NT2/D1 (cell line): ENCODE measurements around the gene PPM1N.

ENCODE experiments used
- DNase-seq: peaks from one replicate; pipeline ENCODE4 v3.0.0-alpha.2; 2011; ENCODE audit warnings: low read depth, low spot score
- H3K27me3 ChIP-seq: 2 replicates; pipeline ENCODE4 v1.6.0; 2011; ENCODE audit warnings: mild to moderate bottlenecking; ENCODE audit not compliant: insufficient read length, insufficient read depth
- H3K36me3 ChIP-seq: 2 replicates; pipeline ENCODE4 v1.6.1; 2011; ENCODE audit warnings: mild to moderate bottlenecking, low read length, mixed read lengths; ENCODE audit not compliant: insufficient read depth, insufficient read length
- H3K4me1 ChIP-seq: 2 replicates; pipeline ENCODE4 v1.5.1; 2011; ENCODE audit not compliant: insufficient read depth, insufficient read length
- H3K4me3 ChIP-seq: 2 replicates; pipeline ENCODE4 v1.5.1; 2011; ENCODE audit warnings: low read depth; ENCODE audit not compliant: insufficient read length
- H3K9ac ChIP-seq: 2 replicates; pipeline ENCODE4 v1.6.0; 2011; ENCODE audit warnings: low read depth; ENCODE audit not compliant: insufficient read length
- H3K9me3 ChIP-seq: 2 replicates; pipeline ENCODE4 v1.5.1; 2011; ENCODE audit warnings: mild to moderate bottlenecking, low read length; ENCODE audit not compliant: insufficient read depth
- SUZ12 ChIP-seq: IDR thresholded peaks from 2 replicates; pipeline ENCODE4 v1.6.1; 2011; ENCODE audit not compliant: insufficient read length, insufficient read depth; ENCODE audit errors: extremely low read depth
- YY1 ChIP-seq: IDR thresholded peaks from 2 replicates; pipeline ENCODE4 v1.6.1; 2011; ENCODE audit not compliant: insufficient read length, insufficient read depth
- ZNF274 ChIP-seq: IDR thresholded peaks from 2 replicates; pipeline ENCODE4 v1.6.1; 2011; ENCODE audit warnings: mild to moderate bottlenecking, low read depth, low read length

The PPM1N gene

DNA sequence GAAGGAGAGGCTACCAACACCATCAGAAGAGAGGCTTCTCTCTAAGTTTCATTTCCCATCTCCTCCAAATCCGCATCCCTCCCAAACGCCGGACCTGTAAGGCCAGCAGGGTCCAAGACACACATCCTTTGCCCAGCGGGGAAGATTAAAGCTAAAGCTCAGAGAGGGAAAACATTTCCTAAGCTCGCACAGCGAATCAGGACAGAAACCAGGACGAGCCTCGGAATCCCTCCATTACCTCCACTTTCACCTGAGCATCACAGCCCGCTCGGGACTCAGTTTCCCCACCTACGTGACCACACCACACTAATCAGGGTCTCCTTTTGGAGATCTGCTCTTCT is 31.2 kb upstream of the PPM1N start:
- no peak for DNase-seq
- Histone ChIP-seq H3K9ac (peak overlapping the region; percentile 44), H3K9me3 (no peaks in the 10 kb centered on the region), H3K36me3 (no peaks in the 10 kb centered on the region), H3K27me3 (no peaks in the 10 kb centered on the region), H3K4me3 (peak overlapping the region; percentile 37), H3K4me1 (peaks cover 10% of the 10 kb centered on the region)
- no peak for TF ChIP-seq SUZ12
- TF ChIP-seq YY1 = no peak
- no peak for TF ChIP-seq ZNF274

DNA sequence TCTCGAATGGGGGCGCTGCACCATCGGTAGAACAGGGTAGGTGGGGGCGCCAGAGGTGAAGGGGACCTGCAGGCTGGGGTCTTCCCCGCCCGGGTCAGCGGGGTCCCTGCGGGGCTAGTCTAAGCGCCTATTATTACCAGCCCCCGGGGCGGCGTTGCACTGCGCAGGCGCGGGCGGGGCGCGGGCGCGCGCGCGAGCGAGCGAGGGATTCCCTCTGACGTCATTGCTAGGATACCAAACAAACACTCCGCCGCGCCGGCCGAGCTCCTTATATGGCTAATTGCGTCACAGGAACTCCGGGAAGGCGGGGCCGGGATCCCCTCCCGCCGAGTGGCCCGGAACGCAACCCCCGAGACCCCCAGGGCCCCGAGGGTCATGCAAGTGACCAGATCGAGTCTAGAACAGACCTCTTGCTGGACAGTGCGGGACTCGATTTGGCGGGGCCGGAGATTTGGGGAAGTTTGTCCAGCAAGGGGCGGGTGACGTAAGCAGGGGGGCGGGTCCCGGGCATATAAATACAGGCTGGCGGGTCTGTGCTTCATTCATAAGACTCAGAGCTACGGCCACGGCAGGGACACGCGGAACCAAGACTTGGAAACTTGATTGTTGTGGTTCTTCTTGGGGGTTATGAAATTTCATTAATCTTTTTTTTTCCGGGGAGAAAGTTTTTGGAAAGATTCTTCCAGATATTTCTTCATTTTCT is 30.6 kb upstream of the PPM1N start, which contains the start of gene FOSB:
Gene FOSB (plus strand): TSS at position 541 of the 703 bp plus-strand sequence. CDS start 591 bp downstream, outside the sequence.
- TF ChIP-seq YY1 = no peak
- TF ChIP-seq SUZ12 = no peak
- no peak for DNase-seq
- H3K4me3 ChIP-seq = peak within 1 kb of the TSS; percentile 68
- peak within 1 kb of the TSS; percentile 88 for H3K9ac ChIP-seq
- no peaks in the 10 kb centered on the region for H3K9me3 ChIP-seq
- peaks cover 10% of the 10 kb centered on the region for H3K4me1 ChIP-seq
- no peaks in the 10 kb centered on the region for H3K36me3 ChIP-seq
- no peaks in the 10 kb centered on the region for H3K27me3 ChIP-seq

DNA sequence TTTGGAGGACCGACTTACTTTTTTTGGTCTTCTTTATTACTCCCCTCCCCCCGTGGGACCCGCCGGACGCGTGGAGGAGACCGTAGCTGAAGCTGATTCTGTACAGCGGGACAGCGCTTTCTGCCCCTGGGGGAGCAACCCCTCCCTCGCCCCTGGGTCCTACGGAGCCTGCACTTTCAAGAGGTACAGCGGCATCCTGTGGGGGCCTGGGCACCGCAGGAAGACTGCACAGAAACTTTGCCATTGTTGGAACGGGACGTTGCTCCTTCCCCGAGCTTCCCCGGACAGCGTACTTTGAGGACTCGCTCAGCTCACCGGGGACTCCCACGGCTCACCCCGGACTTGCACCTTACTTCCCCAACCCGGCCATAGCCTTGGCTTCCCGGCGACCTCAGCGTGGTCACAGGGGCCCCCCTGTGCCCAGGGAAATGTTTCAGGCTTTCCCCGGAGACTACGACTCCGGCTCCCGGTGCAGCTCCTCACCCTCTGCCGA is 30.0 kb upstream of the PPM1N start:
- peak overlapping the region; percentile 88 for H3K9ac ChIP-seq
- peak overlapping the region; percentile 68 for H3K4me3 ChIP-seq
- no peaks in the 10 kb centered on the region for H3K36me3 ChIP-seq
- H3K9me3 ChIP-seq = no peaks in the 10 kb centered on the region
- TF ChIP-seq ZNF274 (no peak), SUZ12 (no peak), YY1 (no peak)
- H3K27me3 ChIP-seq = no peaks in the 10 kb centered on the region
- no peak for DNase-seq
- peaks cover 10% of the 10 kb centered on the region for H3K4me1 ChIP-seq

DNA sequence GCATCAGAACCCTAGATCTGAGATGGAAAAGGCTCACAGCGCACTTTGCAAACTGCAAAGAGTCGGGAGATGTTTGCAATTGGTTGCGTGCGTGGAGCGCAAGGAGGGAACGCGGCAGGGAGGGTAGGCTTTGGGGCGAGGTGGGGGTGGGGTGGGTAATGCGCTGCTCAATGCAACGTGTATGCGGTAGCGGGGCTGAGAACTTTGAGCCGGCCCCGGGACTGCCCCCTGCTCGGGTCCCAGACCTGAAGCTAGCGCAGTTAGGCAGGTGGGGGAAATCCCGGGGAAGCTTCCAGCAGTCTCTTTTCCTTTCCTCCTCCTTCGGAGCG is 29.5 kb upstream of the PPM1N start:
- DNase-seq = no peak
- no peak for TF ChIP-seq ZNF274
- no peak for TF ChIP-seq YY1
- no peak for TF ChIP-seq SUZ12
- Histone ChIP-seq H3K4me3 (peak overlapping the region; percentile 68), H3K9me3 (no peaks in the 10 kb centered on the region), H3K27me3 (no peaks in the 10 kb centered on the region), H3K4me1 (peaks cover 11% of the 10 kb centered on the region), H3K36me3 (no peaks in the 10 kb centered on the region), H3K9ac (peak overlapping the region; percentile 88)

DNA sequence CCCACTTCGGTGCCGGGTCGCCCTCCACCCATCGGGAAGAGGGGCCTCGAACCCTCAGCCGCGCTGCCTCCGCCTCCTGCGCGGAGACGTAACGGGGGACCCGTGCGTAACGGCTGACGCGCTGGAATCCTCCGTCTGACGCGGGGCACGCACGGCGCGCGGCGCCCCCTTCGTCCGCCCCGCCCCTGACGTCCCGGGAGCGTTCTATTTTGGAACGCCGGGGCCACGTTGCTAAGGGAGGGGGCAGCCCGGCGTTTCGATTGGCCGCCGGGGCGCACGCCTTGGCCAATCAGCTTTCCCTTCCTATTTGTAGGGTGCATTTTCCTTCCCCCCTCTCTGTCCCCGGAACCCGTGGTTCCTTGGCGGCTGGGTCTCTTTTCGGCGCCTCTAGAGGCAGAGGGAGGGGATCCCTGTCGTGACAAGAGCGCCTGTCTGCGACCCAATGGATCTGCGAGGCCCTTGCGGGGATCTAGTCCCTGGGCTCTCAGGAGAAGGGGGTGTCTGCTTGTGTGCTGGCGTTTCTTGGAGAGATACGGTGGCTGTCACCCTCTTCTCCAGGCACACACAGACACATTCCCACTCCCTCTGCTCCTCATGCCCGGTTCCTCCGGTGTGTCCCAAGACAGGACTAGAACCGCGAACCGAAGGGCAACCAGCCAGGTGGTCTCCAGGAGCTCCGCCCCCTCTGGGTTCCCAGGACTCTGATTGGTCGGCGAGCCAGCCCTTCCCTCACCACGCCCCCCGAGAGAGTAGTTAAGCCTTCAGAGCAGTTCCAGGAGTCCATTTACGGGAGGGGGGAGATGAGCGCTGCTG is 28.9 kb upstream of the PPM1N start:
- peak overlapping the region; percentile 88 for H3K9ac ChIP-seq
- TF ChIP-seq ZNF274 (no peak), YY1 (no peak), SUZ12 (no peak)
- H3K4me3 ChIP-seq = peak overlapping the region; percentile 68
- peaks cover 13% of the 10 kb centered on the region for H3K4me1 ChIP-seq
- H3K9me3 ChIP-seq = no peaks in the 10 kb centered on the region
- H3K27me3 ChIP-seq = no peaks in the 10 kb centered on the region
- no peak for DNase-seq
- H3K36me3 ChIP-seq = no peaks in the 10 kb centered on the region

GRCh38 chr19:45469945-45470761 is 28.1 kb upstream of the PPM1N start:
- peak overlapping the region; percentile 62 for H3K4me3 ChIP-seq
- TF ChIP-seq YY1 (no peak), ZNF274 (no peak), SUZ12 (no peak)
- no peaks in the 10 kb centered on the region for H3K27me3 ChIP-seq
- no peaks in the 10 kb centered on the region for H3K36me3 ChIP-seq
- H3K4me1 ChIP-seq = peaks cover 13% of the 10 kb centered on the region
- no peak for DNase-seq
- no peaks in the 10 kb centered on the region for H3K9me3 ChIP-seq
- no peak overlapping the region for H3K9ac ChIP-seq
